Ectodermal cell (in vitro differentiated cells): ENCODE measurements around the gene USP17L26.
"Not testable (repeated sequence)": the region's sequence is repeated elsewhere in the genome, so short reads cannot be mapped to it uniquely, and the experiment has no call there.

Source experiments
- H3K27ac ChIP-seq: 2 replicates; pipeline ENCODE4 v1.7.0; 2013; ENCODE audit warnings: mild to moderate bottlenecking, low read depth, low read length; ENCODE audit not compliant: insufficient read depth, poor library complexity, severe bottlenecking
- H3K27me3 ChIP-seq: 2 replicates; pipeline ENCODE4 v1.7.0; 2013; ENCODE audit warnings: mild to moderate bottlenecking, low read length; ENCODE audit not compliant: insufficient read depth, control insufficient read depth, poor library complexity, severe bottlenecking
- H3K36me3 ChIP-seq: one replicate; pipeline ENCODE4 v1.7.0; 2013; ENCODE audit warnings: low read length; ENCODE audit not compliant: control insufficient read depth, insufficient read depth
- H3K4me1 ChIP-seq: one replicate; pipeline ENCODE4 v1.7.0; 2013; ENCODE audit warnings: low read length; ENCODE audit not compliant: control insufficient read depth, insufficient read depth
- H3K4me3 ChIP-seq: 2 replicates; pipeline ENCODE4 v1.7.0; 2013; ENCODE audit warnings: low read depth, low read length, control low read depth; ENCODE audit not compliant: insufficient read depth
- H3K9me3 ChIP-seq: 2 replicates; pipeline ENCODE4 v1.7.0; 2013; ENCODE audit warnings: mild to moderate bottlenecking, low read length, moderate library complexity; ENCODE audit not compliant: control insufficient read depth
- WGBS, 2 experiments: methylation state at CpG; one replicate each; pipeline ENCODE4 v1.1.7; 2013; ENCODE audit warnings: missing lambda C conversion rate in 2 of 2; 5-methylcytosine and 5-hydroxymethylcytosine counted together

The USP17L26 gene

DNA sequence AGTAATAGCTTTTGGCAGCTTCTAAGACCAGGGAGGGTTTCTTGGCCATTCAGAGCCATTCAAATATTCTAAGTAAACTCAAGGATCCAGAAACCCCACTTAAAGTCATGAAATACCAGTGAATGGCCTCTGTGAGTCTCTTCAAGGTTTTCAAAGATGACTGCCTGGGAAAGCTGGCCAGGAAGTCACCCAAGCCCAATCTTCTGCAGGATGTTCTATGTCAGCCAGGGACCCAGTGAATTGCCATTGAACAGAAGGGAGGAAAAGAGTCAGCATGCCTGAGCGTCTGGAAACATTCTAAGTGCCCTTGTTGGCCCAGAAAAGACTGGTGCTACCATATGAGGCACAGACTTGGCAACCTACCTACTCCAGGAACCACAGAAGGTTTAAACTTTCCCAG lies 45.4 kb downstream of the USP17L26 start:
- 51 to 58% methylated on average over 1 of the region's 1 CpG for WGBS, 2 experiments
- H3K4me1 ChIP-seq, H3K27ac ChIP-seq, H3K27me3 ChIP-seq, H3K36me3 ChIP-seq, H3K9me3 ChIP-seq, H3K4me3 ChIP-seq: not testable (repeated sequence)

DNA sequence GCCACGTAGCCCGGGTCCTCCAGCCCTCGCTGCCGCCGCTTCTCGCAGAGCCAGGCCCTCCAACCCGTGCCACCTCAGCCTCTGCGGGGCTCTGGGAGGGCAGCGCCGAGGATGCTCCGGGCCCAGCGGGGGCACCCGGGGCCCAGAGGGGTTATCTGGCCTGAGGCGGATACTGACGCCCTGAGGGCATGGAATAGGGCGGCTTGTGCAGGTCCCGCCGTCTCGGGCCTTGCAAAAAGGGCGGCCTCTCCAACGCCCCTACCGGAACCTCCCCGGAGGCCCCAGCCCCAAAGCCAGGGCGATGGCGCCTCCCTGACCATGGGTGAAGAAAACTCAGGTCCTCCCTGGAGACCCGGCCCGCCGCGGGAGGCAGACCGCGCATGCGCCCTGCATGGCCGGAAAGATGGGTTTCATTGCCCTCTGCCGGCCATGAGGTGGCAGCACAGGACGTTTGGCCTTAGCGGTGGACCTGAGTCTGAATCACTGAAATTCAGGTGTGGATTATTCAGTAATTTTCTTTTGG lies 46.6 kb downstream of the USP17L26 start:
- H3K9me3 ChIP-seq, H3K36me3 ChIP-seq, H3K27me3 ChIP-seq, H3K4me1 ChIP-seq, H3K27ac ChIP-seq, H3K4me3 ChIP-seq: not testable (repeated sequence)
- WGBS, 2 experiments, result 39 to 51% methylated on average over 26 to 35 of the region's 36 CpGs

DNA sequence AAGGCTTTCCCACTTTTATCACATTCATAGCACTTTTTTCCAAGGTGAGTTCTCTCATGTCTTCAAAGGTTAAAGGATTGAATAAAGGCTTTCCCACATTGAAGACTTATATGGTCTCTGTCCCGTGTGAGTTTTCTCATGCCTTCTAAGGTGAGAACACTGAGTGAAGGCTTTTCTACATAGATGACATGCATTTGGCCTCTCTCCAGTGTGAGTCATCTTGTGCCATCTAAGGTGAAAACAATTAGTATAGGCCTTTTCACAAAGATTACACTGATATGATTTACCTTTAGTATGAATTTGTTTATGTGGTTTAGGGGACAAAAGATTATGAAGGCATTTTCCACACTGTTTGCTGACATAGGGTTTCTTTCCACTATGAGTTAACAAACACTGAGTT lies 49.7 kb downstream of the USP17L26 start:
- H3K9me3 ChIP-seq, result no peaks in the 10 kb centered on the region
- H3K27me3 ChIP-seq, result no peaks in the 10 kb centered on the region
- H3K36me3 ChIP-seq, result no peaks in the 10 kb centered on the region
- 52 to 86% methylated on average over 1 of the region's 1 CpG for WGBS, 2 experiments
- H3K4me3 ChIP-seq, result no peak overlapping the region
- H3K4me1 ChIP-seq, result no peaks in the 10 kb centered on the region
- no peak overlapping the region for H3K27ac ChIP-seq
